Mucosa of stomach (tissue), 1 donor: ENCODE data around the gene CHTF18.

Source experiments
- H3K27me3 ChIP-seq: one replicate; pipeline ENCODE4 v1.7.0; 2013; ENCODE audit warnings: mild to moderate bottlenecking, low read length; ENCODE audit not compliant: control insufficient read depth, insufficient read depth
- H3K36me3 ChIP-seq: one replicate; pipeline ENCODE4 v1.7.0; 2013; ENCODE audit warnings: low read length; ENCODE audit not compliant: control insufficient read depth, insufficient read depth
- H3K4me1 ChIP-seq: one replicate; pipeline ENCODE4 v1.7.0; 2013; ENCODE audit warnings: mild to moderate bottlenecking, low read length; ENCODE audit not compliant: control insufficient read depth, insufficient read depth
- H3K4me3 ChIP-seq: one replicate; pipeline ENCODE4 v1.7.0; 2013; ENCODE audit warnings: low read length
- H3K9ac ChIP-seq: one replicate; pipeline ENCODE4 v1.7.0; 2013; ENCODE audit warnings: mild to moderate bottlenecking, low read length, moderate library complexity
- H3K9me3 ChIP-seq: one replicate; pipeline ENCODE4 v1.7.0; 2013; ENCODE audit warnings: mild to moderate bottlenecking, low read length, moderate library complexity; ENCODE audit not compliant: control insufficient read depth
- donor health status: Pancreatic carcinoma.

Gene CHTF18

GRCh38 chr16:781346-782010 lies 6.9 kb upstream of the CHTF18 start:
- Histone ChIP-seq H3K27me3 (peaks cover 31% of the 10 kb centered on the region), H3K9ac (no peak overlapping the region), H3K36me3 (no peaks in the 10 kb centered on the region), H3K4me1 (peaks cover 18% of the 10 kb centered on the region), H3K4me3 (no peak overlapping the region), H3K9me3 (no peaks in the 10 kb centered on the region)

- no peak overlapping the region for H3K9ac ChIP-seq
- H3K4me3 ChIP-seq: no peak overlapping the region
- no peaks in the 10 kb centered on the region for H3K36me3 ChIP-seq
- peaks cover 31% of the 10 kb centered on the region for H3K27me3 ChIP-seq
- H3K4me1 ChIP-seq: peaks cover 21% of the 10 kb centered on the region
- no peaks in the 10 kb centered on the region for H3K9me3 ChIP-seq
Measured at GRCh38 chr16:782258-782657, 6.2 kb upstream of the CHTF18 start.

- Histone ChIP-seq H3K36me3 (no peaks in the 10 kb centered on the region), H3K9me3 (no peaks in the 10 kb centered on the region), H3K4me3 (no peak overlapping the region), H3K4me1 (peaks cover 27% of the 10 kb centered on the region), H3K9ac (no peak overlapping the region), H3K27me3 (peaks cover 31% of the 10 kb centered on the region)
Measured at GRCh38 chr16:782766-783403, 5.5 kb upstream of the CHTF18 start.

GRCh38 chr16:783404-784161 lies 4.8 kb upstream of the CHTF18 start:
- Histone ChIP-seq H3K9ac (no peak overlapping the region), H3K27me3 (peaks cover 27% of the 10 kb centered on the region), H3K9me3 (no peaks in the 10 kb centered on the region), H3K4me1 (peaks cover 27% of the 10 kb centered on the region), H3K4me3 (no peak overlapping the region), H3K36me3 (no peaks in the 10 kb centered on the region)

GRCh38 chr16:784431-784830 lies 4.0 kb upstream of the CHTF18 start:
- Histone ChIP-seq H3K27me3 (peaks cover 25% of the 10 kb centered on the region), H3K9ac (no peak overlapping the region), H3K4me3 (no peak overlapping the region), H3K4me1 (peaks cover 34% of the 10 kb centered on the region), H3K36me3 (no peaks in the 10 kb centered on the region), H3K9me3 (no peaks in the 10 kb centered on the region)

GRCh38 chr16:785563-786535 lies 2.6 kb upstream of the CHTF18 start:
- H3K36me3 ChIP-seq: no peaks in the 10 kb centered on the region
- H3K27me3 ChIP-seq: peaks cover 25% of the 10 kb centered on the region
- H3K9me3 ChIP-seq: no peaks in the 10 kb centered on the region
- H3K4me1 ChIP-seq: peaks cover 34% of the 10 kb centered on the region
- no peak overlapping the region for H3K4me3 ChIP-seq
- H3K9ac ChIP-seq: no peak overlapping the region

GRCh38 chr16:787321-787966 lies 976 bp upstream of the CHTF18 start:
- Histone ChIP-seq H3K27me3 (peaks cover 16% of the 10 kb centered on the region), H3K9me3 (no peaks in the 10 kb centered on the region), H3K9ac (peak overlapping the region; percentile 85), H3K4me3 (peak overlapping the region; percentile 87), H3K4me1 (peaks cover 33% of the 10 kb centered on the region), H3K36me3 (no peaks in the 10 kb centered on the region)

- Histone ChIP-seq H3K36me3 (no peaks in the 10 kb centered on the region), H3K9ac (peak within 1 kb of the TSS; percentile 85), H3K4me3 (peak within 1 kb of the TSS; percentile 87), H3K4me1 (peaks cover 28% of the 10 kb centered on the region), H3K27me3 (peaks cover 11% of the 10 kb centered on the region), H3K9me3 (no peaks in the 10 kb centered on the region)
Measured at GRCh38 chr16:787978-788398, 432 bp upstream of the CHTF18 start, which contains the start of gene RPUSD1. TSS of gene RPUSD1 (minus strand) at chr16:788381. CDS start at chr16:787737, 644 bp downstream.

GRCh38 chr16:789191-789850 lies 901 bp downstream of the CHTF18 start:
- Histone ChIP-seq H3K27me3 (no peaks in the 10 kb centered on the region), H3K9ac (peak overlapping the region; percentile 57), H3K4me1 (peaks cover 16% of the 10 kb centered on the region), H3K4me3 (no peak overlapping the region), H3K36me3 (no peaks in the 10 kb centered on the region), H3K9me3 (no peaks in the 10 kb centered on the region)

GRCh38 chr16:790086-790485 lies 1.7 kb downstream of the CHTF18 start:
- Histone ChIP-seq H3K27me3 (no peaks in the 10 kb centered on the region), H3K4me1 (peaks cover 16% of the 10 kb centered on the region), H3K36me3 (no peaks in the 10 kb centered on the region), H3K9ac (no peak overlapping the region), H3K4me3 (no peak overlapping the region), H3K9me3 (no peaks in the 10 kb centered on the region)

- Histone ChIP-seq H3K27me3 (no peaks in the 10 kb centered on the region), H3K9me3 (no peaks in the 10 kb centered on the region), H3K36me3 (no peaks in the 10 kb centered on the region), H3K4me1 (peaks cover 16% of the 10 kb centered on the region), H3K4me3 (no peak overlapping the region), H3K9ac (no peak overlapping the region)
Measured at GRCh38 chr16:791131-791530, 2.7 kb downstream of the CHTF18 start.
